Ramos (cell line): Measurements from ENCODE around the gene CCDC186.

Experiments used
- in situ Hi-C: fragments of 300-500 bp; cut with MboI; formaldehyde crosslinking; loops from one replicate; pipeline ENCODE4 v1.14.3; 2022; ENCODE audit warnings: low sequenced_read_pairs; ENCODE audit not compliant: unreplicated experiment

The CCDC186 gene

DNA sequence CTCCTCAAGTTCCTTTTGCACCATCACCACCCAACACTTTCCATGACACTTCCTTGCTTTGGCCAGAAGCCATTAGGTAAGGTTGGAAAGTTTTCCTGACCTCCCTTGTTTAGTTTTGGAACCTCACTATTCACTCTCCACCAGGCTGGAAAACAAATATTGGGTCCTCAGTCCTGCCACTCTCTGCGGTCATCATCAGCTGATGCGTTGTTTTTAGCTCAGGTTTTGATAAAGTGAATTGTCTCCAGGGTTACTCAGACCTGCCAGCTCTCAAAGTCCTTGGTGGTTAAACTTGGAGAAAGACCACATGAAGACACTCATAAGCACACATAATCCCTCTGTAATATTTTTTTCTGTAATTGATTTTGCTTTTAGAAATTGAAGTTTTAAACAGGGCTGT, 55.5 kb downstream of the CCDC186 start:
- in situ Hi-C loops = no loop called here

DNA sequence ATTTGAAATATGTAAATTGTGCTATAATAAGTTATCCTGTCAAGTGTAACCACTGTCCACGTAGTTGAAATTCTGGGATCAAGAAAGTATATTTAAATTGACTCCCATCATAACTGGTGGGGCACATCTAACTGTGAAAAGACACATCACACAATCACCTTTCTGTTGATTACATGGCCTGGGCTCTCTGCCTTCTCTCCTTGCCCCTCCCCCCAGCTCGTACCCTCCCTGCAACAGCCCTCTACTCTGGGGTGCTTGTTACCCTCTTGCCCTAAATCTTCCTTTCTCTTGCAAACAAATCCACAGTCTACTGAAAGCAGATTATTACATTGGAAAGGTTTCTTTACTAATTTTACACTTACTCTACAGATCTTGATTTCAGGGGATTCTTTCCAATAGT, 56.3 kb downstream of the CCDC186 start:
- in situ Hi-C loops = no loop called here

DNA sequence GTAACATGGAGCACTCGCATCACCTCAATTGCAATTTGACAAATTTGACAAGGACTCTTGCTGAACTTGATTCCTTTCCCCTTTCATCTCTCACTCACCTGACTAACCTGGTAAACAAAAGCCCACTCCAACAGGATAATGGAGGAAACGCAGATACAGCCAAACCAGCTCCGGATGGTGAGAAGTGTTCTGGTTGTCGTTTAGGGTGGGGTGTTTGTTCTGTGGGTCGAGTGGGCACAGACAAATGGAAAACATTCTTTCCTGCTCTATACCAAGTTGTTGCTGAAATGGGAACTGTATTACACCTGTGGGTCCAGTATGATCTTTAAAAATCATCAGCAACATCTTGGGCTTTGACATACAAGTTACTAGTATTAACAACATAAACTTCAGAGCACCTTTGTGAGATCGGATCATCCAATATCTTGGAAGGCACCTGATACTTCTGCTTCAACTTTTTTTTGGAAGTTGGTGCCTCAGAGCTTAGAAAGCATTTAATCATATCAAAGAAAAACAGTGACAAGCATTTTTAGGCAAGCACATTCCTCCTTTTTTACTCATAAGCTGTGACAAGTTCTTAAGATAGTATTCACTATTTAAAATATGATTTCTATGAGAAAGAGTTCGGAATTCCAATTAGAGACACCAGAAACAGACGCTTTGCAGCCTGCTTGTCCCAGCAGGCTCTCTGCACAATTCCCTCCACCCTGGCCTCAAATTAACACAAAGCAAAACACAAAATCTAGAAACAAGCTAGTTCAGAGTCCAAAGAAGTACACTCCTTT, 58.1 kb downstream of the CCDC186 start:
- in situ Hi-C loops = no loop called here

DNA sequence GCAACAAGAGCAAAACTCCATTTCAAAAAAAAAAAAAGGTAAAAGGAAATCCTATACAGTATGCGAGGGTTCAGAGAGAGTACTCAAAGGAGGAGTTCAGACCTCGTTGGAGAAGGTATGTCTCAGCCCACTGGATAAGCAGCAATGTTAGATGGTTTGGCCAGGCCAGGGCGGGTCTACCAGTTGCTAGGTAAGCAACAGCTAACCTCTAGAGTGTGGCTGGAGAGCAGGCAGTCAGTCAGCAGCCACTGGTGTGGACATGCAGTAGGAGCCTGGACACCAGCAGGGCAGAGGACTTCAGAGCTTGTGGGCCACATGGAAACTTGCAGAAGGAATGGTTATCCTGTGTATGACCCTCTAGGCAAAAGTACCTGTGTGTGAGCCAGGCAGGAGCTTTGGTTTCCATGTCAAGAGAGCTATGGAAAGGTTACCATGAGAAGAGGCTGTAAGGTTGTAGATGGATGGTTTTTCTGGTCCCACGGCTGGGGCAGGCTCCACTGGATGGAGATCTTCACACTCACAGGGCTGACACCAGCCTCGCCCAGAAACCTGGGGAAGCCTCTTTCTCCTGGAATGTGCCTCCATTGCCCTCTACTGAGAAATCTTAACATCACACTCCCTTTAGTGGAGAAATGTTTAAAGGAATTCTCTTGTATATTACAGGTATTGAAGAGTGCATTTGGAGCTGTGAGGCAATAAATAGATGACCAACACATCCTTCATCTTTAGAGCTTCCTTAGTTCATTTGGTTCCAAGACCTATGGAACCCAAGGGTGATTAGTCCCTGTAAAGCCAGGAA, 63.6 kb downstream of the CCDC186 start:
- in situ Hi-C loops = no loop called here

DNA sequence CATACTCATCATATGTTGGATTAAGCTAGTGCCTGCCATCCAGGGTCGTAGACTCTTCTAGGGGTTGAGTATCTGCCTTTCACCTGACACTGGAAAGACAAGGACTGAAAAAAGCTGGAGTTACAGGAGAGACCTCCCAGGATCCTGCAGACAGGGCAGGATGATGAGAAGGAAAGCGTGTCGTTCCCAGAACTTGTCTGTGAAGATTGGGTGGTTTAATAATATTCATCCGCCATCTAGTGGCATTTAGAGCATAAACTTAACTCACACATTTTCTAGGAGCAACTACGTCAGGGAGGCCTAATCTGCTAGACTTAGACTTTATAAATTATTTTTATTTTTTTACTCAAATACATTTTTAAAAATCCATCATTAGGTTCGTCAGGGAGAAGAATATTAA, 70.7 kb downstream of the CCDC186 start:
- in situ Hi-C loops = loop anchor here (5.0 to 10.0 kb wide), 2 partner anchors 306 to 398 kb away; no protein-coding TSS in a partner anchor

DNA sequence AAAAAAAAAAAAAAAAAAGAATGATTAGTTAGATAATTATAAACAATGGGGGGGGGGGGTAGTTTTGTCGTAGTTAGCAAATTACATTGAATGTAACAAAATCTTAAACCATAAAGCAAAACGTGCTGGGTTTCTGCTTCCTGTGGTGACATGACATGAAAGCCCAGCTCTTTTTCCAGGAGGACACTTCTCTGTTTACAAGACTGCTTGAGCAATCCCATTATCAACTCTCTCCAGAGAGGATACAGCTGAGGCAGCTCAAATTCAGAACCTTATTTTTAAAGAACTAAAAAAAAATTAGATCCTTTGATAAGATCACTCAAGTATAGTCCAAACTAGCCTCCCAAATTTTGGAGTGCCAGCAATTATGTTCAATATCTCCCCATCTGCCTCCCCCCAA, 71.7 kb downstream of the CCDC186 start:
- in situ Hi-C loops = loop anchor here (5.0 to 10.0 kb wide), 2 partner anchors 305 to 397 kb away; no protein-coding TSS in a partner anchor

DNA sequence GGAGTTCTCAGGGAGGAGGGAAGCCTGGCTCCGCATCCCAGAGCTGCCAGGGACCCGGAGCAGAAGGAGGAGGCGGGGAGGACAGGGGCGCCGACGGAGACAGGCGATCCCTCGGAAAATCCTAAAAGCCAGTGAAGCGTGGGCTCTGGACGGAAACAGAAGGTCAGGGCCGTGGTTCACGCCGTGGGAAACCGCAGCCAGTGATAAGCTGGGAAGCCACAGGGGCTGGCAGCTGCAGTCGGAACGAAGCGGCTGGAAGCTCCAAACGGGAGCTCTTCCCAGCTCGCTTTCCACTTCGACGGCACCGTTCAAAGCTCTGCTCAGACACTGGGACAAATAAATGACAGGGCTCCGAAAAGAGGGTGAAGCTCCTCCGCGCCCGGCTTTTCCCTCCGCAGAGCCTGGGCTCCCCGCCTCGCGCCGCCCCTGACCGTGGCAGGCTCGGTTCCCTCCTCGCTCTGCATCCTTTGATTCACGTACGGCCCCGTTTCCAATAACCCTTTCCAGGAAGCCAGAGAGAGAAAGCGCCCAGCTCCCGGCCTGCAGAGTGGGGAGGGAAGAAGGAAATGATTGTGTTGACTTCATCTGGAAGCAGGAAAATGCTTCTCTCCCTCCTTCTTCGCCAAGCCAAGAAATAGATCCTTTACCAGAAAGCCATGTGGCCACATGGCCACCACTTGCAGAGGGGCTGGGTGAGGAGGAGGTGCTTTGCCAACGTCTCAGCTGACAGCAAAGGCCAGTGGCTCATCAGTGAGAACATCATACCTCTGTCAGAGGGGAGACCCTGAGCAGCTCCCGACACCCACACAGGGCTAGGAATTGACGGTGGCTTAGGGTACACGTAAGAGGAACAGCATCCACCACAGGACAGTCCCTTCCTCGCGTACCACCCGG, 72.9 kb downstream of the CCDC186 start:
- in situ Hi-C loops = loop anchor here (5.0 to 10.0 kb wide), 2 partner anchors 304 to 396 kb away; no protein-coding TSS in a partner anchor

DNA sequence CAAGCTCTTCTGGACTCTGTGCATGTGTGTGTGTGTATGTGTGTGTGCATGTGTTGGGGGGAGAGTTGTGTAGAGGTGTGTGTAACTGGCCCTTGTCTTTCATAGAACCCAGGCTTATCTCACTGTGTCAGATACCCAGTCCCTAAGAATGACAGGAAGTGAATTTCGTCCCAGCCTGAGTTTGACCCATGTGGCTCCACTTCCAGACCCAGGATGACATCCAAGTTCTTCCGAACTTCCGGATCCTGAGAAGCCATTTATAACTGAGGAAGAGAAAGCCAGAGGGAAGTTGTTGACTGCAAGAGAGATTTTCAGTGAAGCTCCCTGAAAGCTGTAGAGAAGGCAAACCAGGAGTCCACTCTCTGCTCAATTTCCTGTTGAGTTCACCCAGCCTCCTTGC, 77.1 kb downstream of the CCDC186 start:
- in situ Hi-C loops = no loop called here

DNA sequence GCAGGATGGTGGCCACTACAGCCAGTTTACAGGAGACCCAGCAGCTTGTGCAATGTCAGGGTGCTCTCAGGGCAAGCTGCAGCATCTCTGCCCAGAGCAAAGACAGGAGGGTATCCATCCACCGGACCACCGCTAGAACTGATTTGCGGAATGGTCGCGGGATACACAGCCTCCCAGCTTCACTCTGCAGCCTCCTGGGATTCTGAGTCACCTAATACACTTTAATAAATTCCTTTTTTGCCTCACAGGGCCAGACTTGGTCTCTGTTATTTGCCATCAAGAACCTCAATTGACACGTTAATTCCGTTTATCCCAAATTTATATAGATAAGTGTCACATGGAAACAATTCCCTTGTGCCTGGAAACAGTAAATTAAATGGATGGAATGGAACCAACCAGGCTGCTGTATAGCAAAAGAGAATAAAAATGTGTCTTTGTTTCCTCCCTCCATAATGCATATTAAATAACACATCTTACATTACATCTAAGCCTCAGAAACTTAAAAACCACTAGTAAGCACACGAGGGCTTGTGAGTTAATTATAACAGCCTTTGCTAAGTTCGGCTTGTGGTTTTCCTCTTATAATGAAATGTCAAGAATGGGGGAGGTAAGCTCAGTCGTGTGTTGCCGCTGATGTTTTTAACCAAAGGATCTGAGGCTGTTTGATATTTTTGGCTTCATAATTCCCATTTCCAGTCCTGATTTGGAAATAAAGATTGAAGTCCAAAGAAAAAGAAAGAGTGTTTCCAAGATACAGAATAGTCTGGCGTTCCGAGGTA, 78.3 kb downstream of the CCDC186 start:
- in situ Hi-C loops = no loop called here

DNA sequence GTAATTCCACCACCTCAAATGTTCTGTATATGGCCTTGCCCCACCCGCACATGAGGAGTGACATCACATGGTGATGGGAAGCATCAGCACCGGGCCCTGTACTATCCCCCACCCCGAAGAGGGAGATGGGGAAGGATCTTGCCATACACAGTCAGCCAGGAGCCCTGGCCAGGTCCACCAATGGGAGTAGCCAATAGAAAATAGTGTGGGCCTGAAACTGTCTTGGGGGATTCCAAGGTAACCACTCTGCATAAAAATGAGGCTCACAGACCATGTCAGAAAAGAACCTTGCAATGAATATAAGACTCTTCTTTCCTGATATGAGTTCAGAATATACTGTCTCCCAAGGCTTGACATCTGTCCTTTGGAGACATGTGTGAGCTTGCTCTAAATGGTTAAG, 79.2 kb downstream of the CCDC186 start:
- in situ Hi-C loops = no loop called here

DNA sequence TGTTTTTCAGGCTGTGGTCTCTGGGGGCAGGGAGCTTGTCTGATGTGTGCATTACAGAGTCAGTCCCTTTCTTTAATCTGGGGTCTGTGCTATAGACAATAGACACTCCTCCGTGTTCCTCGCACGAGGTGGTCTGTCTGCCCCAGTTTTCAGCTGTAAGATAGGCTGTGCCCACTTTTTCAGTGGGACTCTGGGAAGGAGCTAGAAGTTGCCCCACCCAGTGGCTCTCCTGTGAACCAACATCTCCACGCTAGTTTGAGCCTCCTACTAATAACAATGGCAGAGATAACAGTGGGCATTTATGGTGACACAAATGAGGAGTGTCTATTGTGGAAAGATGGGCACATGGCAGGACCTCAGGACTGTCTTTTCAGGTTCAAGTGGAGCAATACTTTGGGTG, 86.3 kb downstream of the CCDC186 start:
- in situ Hi-C loops = no loop called here

DNA sequence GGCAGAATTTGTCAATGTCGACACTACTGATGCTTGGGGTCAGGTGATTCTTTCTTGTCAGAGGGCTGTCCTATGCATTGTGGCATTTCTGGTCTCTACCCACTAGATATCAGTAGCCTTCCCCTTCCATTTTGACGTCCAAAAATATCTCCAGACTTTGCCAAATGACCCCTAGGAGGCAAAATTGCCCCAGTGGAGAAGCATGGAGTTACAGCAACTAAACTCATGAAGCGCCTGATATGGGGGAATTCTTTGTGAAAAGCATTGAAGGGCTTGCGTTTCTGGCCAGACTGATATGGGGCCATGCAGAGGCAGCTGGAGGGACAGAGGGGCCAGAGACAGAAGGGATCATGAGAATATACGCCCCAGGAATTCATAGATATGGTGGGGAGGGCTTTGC, 86.7 kb downstream of the CCDC186 start:
- in situ Hi-C loops = no loop called here

DNA sequence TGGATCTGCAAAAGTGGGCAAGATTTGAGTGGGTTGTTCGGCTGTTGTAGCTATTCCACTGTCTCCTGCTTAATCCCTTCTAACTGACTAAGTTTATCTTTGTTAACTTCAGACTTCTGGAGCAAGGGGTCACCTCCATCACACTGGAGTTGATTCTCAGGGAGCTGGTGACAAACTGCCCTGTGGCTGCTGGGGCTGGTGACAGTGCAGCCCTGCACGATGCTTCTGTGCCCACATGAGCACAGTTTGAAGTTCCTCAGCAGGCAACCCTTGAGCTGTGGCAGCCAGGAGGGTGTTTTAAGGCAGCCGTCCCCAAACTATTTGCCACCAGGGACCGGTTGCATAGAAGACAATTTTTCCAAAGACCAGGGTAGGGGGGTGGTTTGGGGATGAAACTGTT, 89.8 kb downstream of the CCDC186 start:
- in situ Hi-C loops = no loop called here

DNA sequence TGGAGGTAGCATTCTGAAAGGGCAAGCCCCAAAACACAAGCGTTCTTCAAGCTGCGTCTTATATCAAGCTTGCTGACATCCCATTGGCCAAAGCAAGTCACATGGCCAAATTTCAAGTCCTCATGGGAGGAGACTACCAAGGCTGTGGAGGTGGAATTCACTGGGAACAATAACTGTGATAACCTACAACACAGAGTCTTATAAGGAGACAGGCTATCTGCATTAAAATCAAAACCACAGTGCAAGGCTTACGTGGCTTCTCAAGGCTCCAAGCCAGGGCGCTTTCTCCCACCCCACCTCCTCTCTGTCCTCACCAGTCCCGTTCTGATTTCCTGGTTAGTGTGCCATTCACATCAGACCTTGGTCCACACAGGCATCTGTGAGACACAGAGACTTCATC, 91.0 kb downstream of the CCDC186 start:
- in situ Hi-C loops = no loop called here

DNA sequence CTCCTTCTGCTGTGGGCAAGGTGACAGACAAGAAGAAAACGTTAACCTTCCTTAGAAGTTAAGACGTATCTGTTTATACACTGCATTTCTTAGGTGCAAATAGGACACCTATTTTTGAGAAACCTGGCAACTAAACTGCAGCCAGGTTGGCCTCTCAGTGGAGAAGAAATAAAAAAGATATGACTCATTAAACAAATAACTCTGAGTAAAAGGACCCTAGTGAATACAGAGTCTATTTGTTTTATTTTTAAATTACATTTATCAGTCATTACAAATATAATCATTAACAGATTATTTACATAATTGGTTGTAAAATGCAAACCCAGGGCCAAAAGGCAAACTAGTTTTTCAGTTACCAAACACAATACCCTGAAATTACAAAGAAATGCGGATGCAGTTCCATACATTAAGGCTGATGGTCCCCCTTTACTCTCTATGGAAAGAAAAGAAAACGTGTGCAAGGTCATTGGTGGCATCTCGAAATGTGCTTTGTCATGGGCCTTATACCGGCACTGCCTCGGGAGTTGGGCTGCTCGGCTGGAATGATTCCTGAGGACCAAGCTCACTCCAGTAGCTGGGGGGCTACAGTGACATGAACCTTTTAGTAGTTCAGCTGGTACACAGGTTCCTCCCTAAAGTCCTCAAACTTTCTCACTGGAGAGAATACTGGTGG, 92.0 kb downstream of the CCDC186 start:
- in situ Hi-C loops = no loop called here

DNA sequence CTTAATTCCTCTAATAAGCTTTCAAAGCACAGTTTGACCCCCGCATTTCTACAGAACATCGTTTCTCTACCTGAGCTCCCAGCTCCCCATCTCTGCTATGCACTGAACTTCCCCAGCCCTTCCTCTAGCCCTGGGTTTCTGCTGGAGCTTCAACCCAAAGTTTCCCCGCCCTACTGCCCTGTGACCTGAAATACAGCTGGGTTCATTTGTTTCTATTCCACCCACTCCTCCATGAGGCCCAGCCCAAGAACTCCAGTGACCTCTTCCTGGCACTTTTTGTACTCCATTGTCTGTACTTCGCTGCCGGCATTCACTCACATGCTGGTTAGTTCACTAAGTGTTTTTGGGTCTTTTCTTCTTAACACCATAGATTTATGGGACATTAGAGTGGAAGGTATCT, 94.6 kb downstream of the CCDC186 start:
- in situ Hi-C loops = no loop called here

DNA sequence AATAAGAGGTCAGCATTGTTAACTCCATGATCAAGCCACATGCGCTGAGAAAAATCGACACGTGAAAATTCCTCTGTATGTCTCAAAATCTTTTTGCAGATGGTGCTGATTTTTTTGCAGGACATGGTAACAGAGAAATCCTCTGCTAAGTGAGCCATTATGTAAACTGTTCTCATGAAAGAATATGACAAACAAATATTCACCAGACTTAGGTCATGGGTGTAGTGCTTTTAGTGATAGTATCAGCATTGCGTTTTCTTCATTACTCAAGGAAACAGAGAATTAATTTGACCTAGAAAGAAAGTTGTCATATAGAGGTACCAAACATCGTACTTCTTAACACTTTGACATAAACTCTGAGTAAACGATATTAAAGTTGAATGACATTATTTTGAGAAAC, 95.7 kb downstream of the CCDC186 start:
- in situ Hi-C loops = no loop called here

DNA sequence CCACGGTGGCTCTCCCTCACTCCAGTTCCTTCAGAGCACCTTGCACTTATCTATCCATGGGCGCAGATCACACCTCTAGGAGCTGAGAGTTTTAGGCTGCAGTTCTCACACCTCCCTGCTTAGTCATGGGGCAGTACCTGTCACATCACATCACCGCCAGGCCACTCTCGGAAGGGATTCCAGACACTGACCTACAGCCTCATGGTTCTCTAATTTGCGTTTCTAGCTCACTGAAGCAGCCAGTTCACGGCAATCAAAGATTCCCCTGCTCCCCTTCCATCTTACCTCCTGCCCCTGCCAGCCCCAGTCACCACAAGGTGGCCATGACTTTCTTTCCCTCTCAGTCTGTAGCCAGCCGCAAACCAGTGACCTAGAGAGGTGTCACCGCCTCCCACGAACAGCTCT, 96.2 kb downstream of the CCDC186 start:
- in situ Hi-C loops = no loop called here

DNA sequence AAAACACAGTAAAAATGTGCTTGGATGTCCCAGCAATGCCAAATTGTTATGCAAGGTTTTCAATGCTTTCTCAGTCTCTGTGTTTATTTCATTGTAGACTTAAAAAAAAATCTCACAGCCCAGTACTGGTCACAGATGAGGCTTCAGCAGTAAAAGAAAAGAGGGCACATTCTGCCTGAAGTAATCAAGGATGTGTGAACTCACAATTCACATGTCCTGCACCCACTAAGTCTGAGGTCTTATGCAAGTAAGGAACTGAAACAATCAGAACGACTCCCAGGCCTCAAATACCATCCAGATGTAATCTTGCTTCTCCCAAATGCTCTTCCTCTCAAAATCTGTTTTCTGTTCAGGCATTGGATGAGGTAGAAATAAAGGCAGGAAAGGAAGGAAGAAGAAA, 96.7 kb downstream of the CCDC186 start:
- in situ Hi-C loops = no loop called here
